GM13977 (cell line): ENCODE measurements around the gene SLC6A11.

Source experiments
- DNase-seq: peaks from one replicate; pipeline ENCODE4 v3.0.0; 2012; ENCODE audit warnings: low spot score
- in situ Hi-C: fragments of 300-500 bp; cut with MboI; formaldehyde crosslinking; loops from one replicate; pipeline ENCODE4 v1.12.0; 2022; ENCODE audit warnings: low sequenced_read_pairs, low pct_unique_long_range_greater_than_20kb, mixed read lengths, inconsistent platforms; ENCODE audit not compliant: unreplicated experiment
- TF ChIP-seq, protein P1 (sequence below): IDR thresholded peaks from 2 replicates; pipeline ENCODE4 v1.5.1; 2012; ENCODE audit warnings: mild to moderate bottlenecking, control low read depth; ENCODE audit not compliant: insufficient read depth; ENCODE audit errors: extremely low read depth, missing control alignments

Gene SLC6A11

DNA sequence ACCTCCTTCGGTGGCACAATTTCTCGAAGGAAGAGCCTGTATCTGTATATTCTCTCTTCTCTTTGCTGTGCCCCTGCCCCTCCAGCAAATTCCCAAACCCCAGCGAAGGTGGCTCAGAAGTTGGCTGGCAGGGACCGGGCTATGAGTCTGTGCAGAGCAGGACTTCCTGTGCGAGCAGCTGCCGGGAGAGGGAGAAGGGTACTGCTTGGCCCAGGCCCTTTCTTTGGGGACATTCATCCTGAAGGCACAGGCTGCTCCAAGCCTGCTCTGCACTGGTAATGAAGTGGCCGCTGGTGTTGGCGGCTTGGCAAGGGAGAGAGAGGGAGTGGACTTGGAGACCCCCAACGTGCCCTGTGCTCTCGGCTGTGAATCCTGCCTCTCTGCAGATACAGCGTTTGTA lies 1.5 kb downstream of the SLC6A11 start:
- in situ Hi-C loops, result no loop called here
- DNase-seq, result no peak
- TF ChIP-seq, protein P1, sequence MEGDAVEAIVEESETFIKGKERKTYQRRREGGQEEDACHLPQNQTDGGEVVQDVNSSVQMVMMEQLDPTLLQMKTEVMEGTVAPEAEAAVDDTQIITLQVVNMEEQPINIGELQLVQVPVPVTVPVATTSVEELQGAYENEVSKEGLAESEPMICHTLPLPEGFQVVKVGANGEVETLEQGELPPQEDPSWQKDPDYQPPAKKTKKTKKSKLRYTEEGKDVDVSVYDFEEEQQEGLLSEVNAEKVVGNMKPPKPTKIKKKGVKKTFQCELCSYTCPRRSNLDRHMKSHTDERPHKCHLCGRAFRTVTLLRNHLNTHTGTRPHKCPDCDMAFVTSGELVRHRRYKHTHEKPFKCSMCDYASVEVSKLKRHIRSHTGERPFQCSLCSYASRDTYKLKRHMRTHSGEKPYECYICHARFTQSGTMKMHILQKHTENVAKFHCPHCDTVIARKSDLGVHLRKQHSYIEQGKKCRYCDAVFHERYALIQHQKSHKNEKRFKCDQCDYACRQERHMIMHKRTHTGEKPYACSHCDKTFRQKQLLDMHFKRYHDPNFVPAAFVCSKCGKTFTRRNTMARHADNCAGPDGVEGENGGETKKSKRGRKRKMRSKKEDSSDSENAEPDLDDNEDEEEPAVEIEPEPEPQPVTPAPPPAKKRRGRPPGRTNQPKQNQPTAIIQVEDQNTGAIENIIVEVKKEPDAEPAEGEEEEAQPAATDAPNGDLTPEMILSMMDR, result no peak

DNA sequence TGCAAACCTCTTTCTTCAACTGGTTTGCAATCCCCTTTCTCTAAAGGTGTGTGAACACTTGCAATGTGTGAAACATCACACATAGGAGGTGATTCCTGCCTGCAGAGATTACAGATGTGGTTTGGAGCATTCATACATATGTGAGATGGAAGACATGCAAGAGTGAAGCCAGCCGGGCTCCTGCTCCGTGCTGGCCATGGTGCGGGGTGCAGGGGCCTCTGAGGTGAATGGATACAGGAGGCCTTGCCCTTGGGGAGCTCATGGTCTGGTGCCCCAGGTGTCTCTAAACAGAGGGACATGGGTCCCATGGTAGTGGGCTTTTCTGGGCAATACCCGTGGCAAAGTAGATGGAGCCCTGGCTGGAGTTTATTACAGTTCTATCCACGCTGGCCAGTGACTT lies 6.0 kb downstream of the SLC6A11 start:
- TF ChIP-seq, protein P1, result no peak
- no peak for DNase-seq
- in situ Hi-C loops, result no loop called here

- in situ Hi-C loops, result no loop called here
- no peak for DNase-seq
- TF ChIP-seq, protein P1, result no peak
These were observed 6.9 kb downstream of the SLC6A11 start for GRCh38 chr3:10822708-10823515.

DNA sequence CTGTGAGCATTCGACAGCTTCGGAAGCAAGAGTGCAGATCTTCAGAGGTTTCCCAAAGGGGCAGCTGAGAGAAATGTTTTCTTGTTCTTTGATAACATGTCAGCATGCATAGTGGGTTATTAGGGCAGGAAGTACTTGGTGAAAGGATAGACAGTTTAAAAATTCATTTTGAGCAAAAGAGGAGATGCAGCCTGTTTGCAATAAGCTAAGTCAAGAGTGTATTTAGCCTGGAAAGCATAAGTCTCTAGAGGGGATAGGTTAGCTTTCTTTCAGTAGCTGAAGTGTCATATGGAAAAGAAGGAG lies 7.4 kb downstream of the SLC6A11 start:
- no peak for DNase-seq
- TF ChIP-seq, protein P1, result no peak
- in situ Hi-C loops, result no loop called here

GRCh38 chr3:10824468-10824867 lies 8.4 kb downstream of the SLC6A11 start:
- in situ Hi-C loops, result no loop called here
- DNase-seq, result no peak
- TF ChIP-seq, protein P1, result no peak

DNA sequence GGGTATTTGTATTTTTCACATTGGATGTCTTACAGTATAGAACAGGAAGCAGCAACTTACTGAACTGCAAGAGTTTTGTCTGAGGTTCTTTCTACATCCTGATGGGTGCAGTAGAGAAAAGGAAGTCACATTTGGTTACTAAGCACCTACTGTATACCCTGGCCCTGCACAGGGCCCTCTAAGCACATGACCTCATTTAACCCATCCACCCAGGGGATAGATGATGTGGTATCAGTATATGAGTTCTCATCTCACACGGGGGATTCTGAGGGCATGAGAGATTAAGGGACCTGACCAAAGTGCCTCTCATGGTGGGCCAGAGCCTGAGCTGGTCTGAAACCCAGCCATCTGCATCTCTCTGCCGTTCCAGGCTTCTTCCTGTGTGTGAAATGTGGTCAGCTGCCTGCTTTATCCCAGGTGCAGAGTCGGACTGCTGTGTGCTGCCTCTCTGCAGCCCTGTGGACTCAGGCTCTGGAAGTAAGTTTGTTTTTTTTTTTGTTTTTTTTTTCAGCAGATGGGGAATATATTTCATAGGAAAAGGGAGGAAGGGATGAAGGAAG lies 17.9 kb downstream of the SLC6A11 start:
- TF ChIP-seq, protein P1, result no peak
- DNase-seq, result no peak
- in situ Hi-C loops, result no loop called here

GRCh38 chr3:10834951-10835350 lies 18.9 kb downstream of the SLC6A11 start:
- no peak for DNase-seq
- TF ChIP-seq, protein P1, result no peak
- in situ Hi-C loops, result no loop called here
